Measurements from ENCODE around the gene GOLGA8R.
"Not testable (repeated sequence)": the region's sequence is repeated elsewhere in the genome, so short reads cannot be mapped to it uniquely, and the experiment has no call there.

The GOLGA8R gene, protein sequence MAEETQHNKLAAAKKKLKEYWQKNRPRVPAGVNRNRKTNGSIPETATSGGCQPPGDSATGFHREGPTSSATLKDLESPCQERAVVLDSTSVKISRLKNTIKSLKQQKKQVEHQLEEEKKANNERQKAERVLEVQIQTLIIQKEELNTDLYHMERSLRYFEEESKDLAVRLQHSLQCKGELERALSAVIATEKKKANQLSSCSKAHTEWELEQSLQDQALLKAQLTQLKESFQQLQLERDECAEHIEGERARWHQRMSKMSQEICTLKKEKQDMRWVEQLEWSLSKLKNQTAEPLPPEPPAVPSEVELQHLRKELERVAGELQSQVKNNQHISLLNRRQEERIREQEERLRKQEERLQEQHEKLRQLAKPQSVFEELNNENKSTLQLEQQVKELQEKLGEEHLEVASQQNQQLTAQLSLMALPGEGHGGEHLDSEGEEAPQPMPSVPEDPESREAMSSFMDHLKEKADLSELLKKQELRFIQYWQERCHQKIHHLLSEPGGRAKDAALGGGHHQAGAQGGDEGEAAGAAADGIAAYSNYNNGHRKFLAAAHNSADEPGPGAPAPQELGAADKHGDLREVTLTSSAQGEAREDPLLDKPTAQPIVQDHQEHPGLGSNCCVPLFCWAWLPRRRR

DNA sequence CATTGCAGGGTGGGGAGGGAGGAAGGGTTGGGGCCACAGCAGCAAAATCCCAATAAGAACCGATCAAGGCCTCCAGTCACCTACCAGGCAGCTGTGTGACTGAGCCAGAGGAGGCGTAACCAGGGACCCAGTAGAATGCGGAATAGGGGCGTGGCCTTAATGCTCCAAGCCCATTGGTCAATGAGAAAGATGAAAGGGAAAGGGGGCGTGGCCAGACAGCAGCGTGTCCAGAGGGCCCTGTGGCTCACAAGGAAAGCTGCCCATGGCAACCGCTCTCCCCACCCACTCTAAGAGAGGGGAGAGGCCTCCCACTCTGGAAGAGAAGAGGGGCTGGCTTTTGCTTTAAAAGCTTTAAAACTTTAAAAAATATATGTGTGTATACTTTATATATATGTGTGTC lies at the start of gene GOLGA8R:
GOLGA8R (minus strand) TSS at position 101 of the 400 bp plus-strand sequence; CDS start at position 3, 98 bp downstream.
- not testable (repeated sequence) for DNase-seq

DNA sequence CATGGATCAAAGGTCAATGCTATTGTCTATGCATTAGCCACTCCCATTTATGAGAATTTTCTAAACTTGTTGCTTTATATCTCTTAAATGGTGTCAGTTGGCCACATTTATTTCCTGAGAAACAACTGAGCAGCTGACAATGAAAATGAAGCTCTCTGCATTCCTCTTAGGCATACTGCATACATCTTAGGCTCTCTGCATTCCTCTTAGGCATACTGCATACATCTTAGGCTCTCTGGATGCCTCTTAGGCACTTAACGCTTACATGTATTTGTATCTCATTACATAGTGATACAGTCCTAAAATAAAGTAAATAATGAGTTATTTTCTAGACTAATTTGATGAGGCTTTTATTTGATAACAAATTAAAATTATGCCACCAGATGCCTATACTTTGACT lies 49.8 kb upstream of the GOLGA8R start:
- DNase-seq = not testable (repeated sequence)

DNA sequence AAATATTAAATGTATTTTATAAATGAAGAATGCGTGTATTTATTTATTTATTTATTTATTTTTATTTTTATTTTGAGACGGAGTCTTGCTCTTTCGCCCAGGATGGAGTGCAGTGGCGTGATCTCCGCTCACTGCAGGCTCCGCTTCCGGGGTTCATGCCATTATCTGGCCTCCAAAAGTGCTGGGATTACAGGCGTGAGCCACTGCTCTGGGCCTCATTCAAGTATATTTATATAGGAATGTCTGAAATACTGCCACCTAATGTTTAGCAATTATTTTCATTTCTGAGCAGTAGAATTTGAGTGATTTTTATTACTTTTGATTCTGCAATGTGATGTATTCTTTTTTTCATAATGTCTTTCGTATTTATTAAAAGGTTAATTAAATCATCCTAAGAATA lies 48.1 kb upstream of the GOLGA8R start:
- not testable (repeated sequence) for DNase-seq

DNA sequence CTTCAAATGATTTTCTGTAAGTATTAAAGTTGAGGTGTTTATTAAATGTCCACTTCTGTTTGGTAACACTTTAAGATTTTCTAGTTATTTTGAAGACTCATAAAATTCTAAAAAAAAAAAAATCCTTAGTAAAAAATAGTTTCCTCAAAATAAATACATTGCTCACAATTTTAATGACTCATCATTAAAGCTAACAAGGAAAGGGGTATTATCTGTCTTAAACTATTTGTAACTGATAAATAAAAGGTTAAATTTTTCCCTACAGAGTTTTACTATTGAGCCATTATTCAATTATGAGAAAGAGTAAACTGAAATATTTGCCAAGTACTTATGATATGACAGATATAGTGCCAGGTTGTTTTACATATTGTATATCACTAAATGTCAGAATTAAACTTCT lies 38.6 kb upstream of the GOLGA8R start:
- not testable (repeated sequence) for DNase-seq

DNA sequence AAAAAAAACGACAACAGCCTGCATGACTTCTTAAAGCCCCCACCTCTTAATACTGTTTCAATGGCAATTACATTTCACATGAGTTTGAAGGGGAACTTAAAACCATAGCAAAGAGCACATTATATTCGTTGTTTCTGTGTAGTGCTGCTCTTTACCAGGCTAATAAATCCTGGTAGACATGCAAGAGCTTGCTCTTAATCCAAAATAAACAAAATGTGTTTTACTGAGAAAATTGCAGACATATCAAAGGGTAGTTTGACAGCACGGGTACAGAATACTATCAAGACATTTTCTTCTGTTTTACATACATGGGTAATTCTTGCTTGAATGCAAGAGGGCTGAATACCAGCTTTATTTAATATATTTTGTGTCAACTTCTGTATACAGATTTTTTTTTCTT lies 24.3 kb upstream of the GOLGA8R start:
- DNase-seq = not testable (repeated sequence)

DNA sequence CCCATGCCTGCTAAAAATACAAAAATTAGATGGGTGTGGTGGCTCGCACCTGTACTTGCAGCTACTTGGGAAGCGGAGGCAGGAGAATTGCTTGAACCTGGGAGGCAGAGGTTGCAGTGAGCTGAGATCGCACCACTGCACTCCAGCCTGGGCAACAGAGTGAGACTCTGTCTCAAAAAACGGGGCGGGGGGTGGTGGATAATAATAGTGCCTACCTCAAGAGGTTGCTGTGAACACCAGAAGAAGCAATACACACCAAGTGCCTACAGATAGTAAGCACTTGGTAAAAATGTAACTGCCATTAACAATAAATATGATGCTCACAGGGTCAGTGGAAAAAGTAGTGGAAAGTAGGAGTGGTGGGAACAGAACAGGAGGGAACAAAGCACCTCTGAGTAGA lies 21.8 kb upstream of the GOLGA8R start:
- DNase-seq = not testable (repeated sequence)

DNA sequence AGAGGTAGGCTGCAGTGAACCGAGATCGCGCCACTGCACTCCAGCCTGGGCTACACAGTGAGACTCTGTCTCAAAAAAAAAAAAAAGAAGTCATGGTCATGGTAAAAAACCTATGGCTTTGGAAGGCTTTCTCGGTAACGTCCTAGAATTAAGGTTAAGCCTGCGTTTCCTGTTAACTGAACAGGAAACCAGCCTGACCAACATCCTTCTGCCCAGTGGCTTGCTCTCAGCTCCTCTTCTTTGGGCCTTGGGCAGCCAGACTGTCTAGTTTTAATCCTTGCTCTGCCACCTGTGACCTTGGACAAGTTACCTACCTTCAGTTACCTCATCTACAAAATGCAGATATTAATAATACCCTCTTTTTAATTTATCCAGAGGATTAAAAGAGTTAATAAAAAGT lies 6.7 kb upstream of the GOLGA8R start:
- not testable (repeated sequence) for DNase-seq

DNA sequence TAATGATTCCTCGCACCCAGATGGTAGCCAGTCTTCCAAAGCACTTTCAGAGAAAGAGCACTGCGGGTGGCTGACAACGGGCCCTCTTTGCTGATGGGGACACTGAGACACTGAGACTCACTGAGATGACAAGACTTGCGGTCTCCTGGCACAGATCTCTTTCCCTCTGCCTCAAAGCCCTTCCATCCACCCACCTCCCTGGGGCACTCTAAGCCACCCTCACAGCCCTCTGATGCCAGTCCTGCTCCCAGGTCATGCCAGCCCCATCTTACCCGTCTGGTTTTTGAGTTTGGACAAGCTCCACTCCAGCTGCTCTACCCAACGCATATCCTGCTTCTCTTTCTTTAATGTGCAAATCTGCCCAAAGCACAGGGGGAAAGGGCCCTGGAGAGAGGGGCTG lies 6.4 kb downstream of the GOLGA8R start:
- not testable (repeated sequence) for DNase-seq

DNA sequence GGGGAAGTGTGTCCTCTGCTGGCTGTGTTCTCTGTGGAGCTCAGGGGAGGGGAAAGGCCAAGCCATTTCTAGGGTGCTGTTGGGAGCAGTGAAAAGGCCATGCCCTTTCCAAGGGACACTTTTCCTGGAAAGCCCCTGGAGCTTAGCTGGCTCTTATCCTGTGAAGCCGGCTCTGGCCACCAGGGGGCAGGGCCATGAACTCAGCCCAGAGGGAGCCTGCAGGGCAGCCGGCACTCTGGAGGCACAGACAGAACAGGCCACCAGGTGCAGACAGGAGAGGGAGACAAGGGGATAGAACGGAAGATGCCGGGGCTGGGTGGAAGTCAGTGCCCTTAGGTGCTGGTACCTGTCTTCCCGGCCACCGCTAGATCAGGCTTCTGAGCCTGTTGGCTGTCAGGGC lies 15.1 kb downstream of the GOLGA8R start:
- DNase-seq = peak; percentile 71

DNA sequence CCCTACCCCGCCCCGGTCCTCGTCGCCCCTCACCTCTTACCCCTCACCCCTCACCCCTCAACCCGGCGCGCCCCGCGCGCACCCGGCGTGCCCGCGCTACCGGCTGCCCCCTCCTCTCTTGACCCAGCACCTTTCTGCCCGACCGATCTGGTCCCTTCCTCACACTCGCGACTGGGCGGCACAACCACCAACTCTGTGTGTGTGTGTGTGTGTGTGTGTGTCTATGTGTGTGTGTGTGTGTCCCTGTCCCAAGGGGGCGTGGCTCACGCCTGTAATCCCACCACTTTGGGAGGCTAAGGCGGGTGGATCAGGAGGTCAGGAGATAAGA lies 20.4 kb downstream of the GOLGA8R start:
- DNase-seq = not testable (repeated sequence)

DNA sequence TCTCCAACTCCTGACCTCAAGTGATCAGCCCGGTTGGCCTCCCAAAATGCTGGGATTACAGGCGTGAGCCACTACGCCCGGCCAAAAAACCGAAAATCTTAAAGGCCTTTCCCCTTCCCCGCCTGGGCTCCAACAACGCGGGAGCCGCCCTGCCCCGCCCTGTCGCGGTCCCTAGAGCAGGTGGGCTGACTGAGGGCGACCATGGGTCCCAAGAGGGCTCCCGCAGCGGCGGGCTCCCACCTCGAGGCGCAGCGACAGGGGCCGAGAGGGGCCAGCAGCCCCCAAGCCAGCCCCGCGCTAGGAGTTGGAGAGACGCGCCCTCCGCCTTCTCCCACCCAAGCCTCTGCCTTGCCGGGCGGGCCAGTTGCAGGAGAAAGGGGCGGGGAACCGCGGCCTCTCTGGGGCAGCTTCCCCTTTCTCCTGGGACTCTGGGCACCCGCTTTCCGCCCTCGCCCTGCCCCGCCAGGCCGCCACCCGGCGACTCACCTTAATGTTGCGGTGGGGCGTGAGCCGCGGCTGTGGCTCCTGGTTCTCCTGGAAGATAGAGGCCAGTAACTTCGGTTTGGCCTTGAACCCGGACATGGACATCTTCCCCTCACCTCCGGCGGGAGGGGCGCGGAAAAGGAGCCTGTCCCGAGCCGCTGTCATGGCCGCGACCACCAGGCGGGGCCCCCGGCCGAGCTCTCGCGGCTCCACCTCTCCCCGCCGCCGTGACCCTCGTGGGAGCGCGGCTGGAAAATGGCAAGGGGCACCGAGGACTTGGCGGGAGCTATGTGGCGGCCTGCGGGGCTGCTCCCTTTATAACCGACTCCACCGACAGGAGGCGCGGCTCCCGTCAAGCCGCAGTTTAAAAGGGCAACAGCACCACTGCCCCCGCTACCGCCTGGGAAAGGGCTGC lies 21.0 kb downstream of the GOLGA8R start, which contains the start of gene CHRFAM7A:
CHRFAM7A (minus strand) TSS at position 775 of the 898 bp plus-strand sequence. CDS start 10,189 bp downstream, outside the sequence.
- not testable (repeated sequence) for DNase-seq

DNA sequence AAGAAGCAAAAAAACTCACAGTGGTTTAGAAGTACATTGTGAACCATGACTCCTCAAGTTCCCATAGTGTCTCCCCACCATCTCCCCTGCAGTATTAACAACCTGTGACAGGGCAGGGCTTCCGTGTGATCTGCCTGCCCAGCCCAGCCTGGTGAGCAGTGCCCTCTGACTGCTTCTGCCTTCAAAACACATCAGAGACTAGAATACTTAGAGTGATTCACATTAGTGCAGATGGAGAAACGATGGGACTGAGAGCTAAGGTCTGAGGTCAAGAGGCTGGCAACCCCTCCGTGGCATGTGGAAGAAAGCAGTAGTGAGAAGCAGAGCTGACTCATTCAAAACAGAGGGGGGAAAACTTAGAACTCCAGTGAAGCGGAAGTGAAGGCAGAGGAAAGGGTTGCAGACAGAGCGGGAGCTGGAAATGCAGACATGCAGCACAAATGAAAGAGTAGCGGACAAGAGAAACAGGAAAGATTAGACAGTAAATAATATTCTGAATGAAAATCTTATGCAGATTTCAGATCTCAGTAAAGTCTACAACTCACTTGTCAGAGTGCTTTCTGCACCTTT lies 27.7 kb downstream of the GOLGA8R start:
- not testable (repeated sequence) for DNase-seq

DNA sequence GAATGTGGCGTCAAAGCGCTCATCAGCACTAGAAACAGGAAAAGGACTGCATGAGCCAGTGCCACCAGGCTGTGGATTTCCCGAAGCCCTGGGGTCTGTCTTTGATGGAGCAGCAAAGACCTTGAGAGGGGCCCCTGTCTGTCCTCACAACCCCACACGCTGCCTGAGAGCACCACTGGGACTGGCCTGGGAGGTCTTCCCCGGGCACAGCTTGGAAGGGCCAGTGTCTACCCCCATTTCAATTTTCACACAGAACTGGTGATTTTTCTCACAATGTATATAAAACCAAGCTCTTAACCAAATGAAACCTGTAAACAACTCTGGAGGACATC lies 37.0 kb downstream of the GOLGA8R start:
- DNase-seq = not testable (repeated sequence)

DNA sequence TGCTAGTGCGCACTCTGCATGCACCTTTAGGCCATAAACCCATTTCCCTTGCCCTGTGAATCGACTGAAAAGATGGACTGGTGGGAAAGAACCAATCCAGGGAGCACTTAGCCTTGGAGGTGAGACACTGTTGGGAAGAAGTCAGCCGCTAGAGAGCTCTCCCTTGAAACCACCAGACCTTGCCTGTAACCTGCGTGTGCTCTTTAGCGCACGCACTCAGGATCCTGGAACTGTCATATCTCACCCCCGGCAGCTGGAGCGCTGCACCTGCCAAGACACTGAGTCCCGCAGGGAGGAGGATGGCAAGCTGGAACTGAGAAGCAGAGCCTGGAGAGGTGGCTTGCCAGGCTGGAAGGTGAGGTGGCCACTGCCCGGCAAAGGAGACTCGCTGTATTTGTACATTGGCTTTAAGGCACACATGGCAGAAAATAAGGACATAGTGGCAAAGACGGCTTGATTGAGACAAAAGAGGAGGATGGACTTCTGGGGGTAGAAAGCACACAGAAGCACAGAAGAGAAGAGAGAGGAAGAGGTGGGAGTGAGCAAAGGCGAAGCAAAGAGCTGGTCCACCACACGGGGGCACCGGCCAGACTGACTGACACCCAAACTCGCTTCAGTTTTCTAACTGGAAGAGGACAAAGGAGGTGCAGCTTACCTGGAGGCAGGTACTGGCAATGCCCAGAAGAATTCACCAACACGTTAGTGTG lies 37.5 kb downstream of the GOLGA8R start:
- DNase-seq = not testable (repeated sequence)

DNA sequence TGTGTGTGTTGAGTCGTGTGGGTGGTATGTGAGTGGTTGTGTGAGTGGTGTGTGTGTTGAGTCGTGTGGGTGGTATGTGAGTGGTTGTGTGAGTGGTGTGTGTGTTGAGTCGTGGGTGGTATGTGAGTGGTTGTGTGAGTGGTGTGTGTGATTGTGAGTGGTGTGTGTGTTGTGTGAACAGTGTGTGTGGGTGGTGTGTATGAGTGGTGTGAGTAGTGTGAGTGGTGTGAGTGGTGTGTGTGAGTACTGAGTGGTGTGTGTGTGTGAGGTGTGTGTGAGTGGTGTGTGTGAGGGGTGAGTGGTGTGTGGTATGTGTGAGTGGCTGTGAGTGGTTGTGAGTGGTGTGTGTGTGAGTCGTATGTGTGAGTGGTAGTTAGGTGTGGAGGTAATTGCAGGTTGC lies 38.2 kb downstream of the GOLGA8R start:
- not testable (repeated sequence) for DNase-seq

DNA sequence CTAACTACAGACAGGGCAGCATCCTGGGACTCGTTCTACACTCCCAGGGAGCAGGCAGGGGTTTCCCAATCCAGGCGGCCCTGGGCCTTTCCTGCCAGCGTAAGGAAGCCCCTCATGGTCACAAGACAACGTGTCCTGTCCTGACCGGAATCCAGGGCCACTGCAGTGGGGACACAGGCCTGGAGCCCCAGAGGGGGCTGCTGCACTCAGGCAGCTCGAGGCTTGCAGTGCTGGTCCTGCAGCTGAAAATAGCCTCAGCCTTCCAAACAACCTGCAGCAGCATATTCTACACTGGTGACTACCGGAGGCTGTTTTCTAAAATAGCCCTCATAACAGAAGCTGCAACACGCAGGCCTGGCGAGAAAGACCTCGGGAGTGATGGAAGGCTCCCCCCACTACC lies 39.2 kb downstream of the GOLGA8R start:
- not testable (repeated sequence) for DNase-seq

DNA sequence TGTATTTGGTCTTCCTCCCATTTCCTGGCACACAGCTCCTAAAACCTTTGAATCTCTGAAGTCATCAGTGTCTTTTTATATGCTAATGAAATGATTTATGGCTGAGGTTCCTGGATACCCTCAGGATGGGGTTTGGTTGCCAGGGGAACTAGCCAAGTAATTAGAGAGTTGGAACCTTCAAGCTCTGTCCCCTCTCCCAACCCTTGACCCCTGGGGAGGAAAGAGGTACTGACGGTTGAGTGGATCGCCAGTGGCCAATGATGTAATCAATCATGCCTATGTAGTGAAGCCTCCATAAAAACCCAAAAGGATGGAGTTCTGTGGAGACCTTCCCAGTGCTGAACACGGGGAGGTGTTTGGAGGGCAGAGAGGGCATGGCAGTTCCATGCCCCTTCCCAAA lies 45.8 kb downstream of the GOLGA8R start:
- not testable (repeated sequence) for DNase-seq

DNA sequence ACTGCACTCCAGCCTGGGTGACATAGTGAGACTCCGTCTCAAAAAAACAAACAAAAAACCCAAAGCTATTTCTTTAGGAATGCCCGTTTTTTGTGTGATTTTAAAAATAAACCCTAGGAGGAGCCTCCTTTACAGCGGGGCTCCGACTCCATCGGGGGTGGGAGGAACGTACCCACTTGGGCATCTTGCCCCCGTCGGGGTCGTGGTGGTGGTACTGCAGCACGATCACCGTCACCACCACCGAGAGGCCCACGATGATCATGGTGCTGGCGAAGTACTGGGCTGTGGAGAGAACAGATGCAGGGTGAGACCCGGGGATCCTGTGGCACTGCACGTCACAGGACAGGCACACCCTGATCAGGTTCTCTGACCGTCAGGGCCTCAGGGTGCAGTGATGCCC lies 46.8 kb downstream of the GOLGA8R start:
- not testable (repeated sequence) for DNase-seq

DNA sequence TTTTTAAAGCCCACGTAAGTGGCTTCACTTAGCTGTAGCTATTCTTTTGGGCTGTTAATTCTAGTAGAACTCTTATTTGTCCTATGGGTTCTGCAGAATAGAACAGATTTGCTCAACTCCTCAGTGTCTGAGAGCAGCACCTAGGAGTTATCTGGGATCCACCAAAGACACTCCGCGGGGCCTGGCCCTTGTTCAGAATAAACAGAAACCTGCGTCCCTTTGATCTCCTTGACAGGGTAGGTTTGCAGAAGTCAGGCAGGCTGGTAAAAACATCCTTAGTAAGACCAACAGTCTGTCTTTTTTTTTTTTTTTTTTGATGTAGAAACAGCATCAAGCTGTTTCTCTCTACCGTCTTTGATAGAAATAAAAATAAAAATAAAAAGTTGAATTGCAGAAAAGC lies 52.7 kb downstream of the GOLGA8R start:
- DNase-seq = not testable (repeated sequence)

DNA sequence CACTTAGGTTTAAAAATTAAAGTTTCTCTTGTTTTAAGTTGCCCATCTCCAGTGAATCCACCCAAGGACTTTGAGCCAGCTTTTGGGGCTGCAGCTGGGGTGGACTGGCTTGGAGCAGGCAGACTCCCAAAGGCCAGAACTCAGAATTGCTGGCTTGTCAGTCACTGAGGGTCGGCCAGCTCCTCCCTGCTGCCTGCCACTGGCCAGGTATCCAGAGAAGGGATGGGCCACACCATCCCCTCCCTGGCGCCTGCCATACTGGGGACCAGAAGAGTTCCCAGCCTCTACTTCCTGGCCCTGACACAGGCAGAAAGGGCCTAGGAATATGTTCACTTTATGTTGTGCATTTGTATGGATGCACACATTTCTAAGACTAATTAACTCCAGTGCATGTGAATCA lies 53.1 kb downstream of the GOLGA8R start:
- DNase-seq = not testable (repeated sequence)

DNA sequence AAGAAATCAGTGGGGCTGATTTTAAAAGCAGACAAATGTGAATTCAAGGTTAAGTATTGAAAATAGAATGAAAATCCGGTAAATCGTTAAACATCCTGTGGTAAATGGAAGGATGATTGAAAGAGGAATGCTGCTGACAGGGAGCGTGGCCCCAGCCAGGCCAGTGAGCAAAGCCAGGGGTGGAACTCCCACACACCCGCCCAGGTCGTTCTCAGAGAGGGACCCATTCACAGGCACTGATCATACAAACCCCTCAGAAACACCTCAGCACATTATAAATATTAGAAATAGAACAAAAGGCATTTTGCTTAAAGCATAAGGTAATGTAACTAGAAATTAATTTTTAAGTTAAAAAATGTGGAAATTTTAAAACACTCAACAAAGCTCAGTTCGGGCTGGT lies 59.0 kb downstream of the GOLGA8R start:
- not testable (repeated sequence) for DNase-seq

Data from activated CD4-positive, CD25-positive, alpha-beta regulatory T cell treated with anti-CD3 and anti-CD28 coated beads, Interleukin-2, amount 50 U/mL, for 72 hours (primary cell).